GM21423 (cell line): ENCODE data around the gene MPC1.

Experiments
- ATAC-seq: cut with Tn5 transposase; IDR thresholded peaks from one replicate; pipeline ENCODE4 v1.9.1; 2021; ENCODE audit warnings: mild to moderate bottlenecking, moderate library complexity; ENCODE audit not compliant: unreplicated experiment

Gene MPC1

GRCh38 chr6:166318649-166319600, 63.8 kb downstream of the MPC1 start:
- no peak for ATAC-seq

- ATAC-seq: no peak
Measured at GRCh38 chr6:166318227-166318626, 64.5 kb downstream of the MPC1 start.

DNA sequence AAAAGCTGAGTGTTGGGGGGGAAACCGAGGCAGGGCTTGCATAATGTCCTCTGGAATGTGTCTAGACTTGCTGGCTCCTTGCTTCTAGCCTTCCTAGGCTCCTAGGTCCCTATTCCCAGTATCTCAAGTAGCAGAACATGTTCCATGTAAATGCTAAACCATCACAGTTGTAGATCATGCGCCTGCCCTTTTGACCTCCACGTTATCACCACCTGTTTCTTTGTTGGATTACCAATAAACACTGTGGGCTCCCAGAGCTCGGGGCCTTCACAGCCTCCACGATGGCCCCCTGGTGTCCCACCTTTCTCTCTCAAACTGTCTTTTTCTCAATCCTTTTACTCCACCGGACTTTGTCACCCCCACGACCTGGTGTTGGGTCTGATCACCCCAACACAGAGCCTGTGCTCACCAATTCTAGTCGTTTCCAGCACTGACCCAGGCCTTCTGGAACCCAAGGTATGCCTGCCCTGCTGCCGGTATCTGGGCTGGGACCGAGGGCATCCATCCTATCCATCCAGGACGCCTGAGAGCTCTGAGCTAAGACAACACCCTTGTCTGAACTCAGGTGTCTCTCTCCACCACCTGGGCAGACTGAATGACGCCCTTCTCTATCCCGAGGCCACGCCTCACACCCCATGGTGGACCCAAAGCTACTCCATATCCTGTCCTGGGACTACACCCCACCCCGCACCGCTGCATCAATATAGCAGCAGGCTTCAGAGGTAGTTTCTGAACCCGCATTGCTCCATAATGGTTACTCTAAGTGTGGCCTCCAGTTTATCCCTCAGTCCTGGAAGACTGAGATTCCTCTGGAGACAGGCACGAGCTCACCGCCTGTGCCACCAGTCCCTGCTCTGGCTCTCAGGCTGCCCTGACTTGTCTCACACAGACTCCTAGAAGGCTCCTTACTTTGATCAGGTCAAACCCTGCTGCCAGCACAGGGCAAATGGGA, 65.2 kb downstream of the MPC1 start:
- no peak for ATAC-seq

GRCh38 chr6:166315436-166315835, 67.3 kb downstream of the MPC1 start:
- no peak for ATAC-seq
